Ishikawa (cell line): ENCODE results near the gene ZSCAN5B.
"Not testable (repeated sequence)": the region's sequence is repeated elsewhere in the genome, so short reads cannot be mapped to it uniquely, and the experiment has no call there.

ENCODE experiments used
- CEBPB ChIP-seq: IDR thresholded peaks from 2 replicates; pipeline ENCODE4 v1.6.1; 2012
- CREB1 ChIP-seq: IDR thresholded peaks from 2 replicates; pipeline ENCODE4 v1.6.1; 2012; ENCODE audit warnings: low read depth
- EGR1 ChIP-seq: IDR thresholded peaks from 2 replicates; pipeline ENCODE4 v1.6.1; 2012
- EP300 ChIP-seq: IDR thresholded peaks from 2 replicates; pipeline ENCODE4 v1.6.1; 2012; ENCODE audit warnings: borderline replicate concordance
- FOXM1 ChIP-seq: IDR thresholded peaks from 2 replicates; pipeline ENCODE4 v1.6.1; 2012; ENCODE audit warnings: low read depth, borderline replicate concordance
- NFIC ChIP-seq: IDR thresholded peaks from 2 replicates; pipeline ENCODE4 v1.6.1; 2012
- RAD21 ChIP-seq: IDR thresholded peaks from 2 replicates; pipeline ENCODE4 v1.6.1; 2012; ENCODE audit warnings: low read depth
- TAF1 ChIP-seq: IDR thresholded peaks from 2 replicates; pipeline ENCODE4 v1.6.1; 2012; ENCODE audit warnings: low read depth, mild to moderate bottlenecking
- TCF12 ChIP-seq: IDR thresholded peaks from 2 replicates; pipeline ENCODE4 v1.6.1; 2012; ENCODE audit warnings: low read depth
- TEAD4 ChIP-seq: IDR thresholded peaks from 2 replicates; pipeline ENCODE4 v1.6.1; 2012
- YY1 ChIP-seq: IDR thresholded peaks from 2 replicates; pipeline ENCODE4 v1.6.1; 2012; ENCODE audit warnings: low read depth
- ZBTB7A ChIP-seq: IDR thresholded peaks from 2 replicates; pipeline ENCODE4 v1.6.1; 2012; ENCODE audit warnings: low read depth
- TF ChIP-seq, protein P1 (sequence below): IDR thresholded peaks from 2 replicates; pipeline ENCODE4 v1.6.1; 2012
- TF ChIP-seq, protein P2 (sequence below): IDR thresholded peaks from 2 replicates; pipeline ENCODE4 v1.6.1; 2012; ENCODE audit warnings: low read depth, mild to moderate bottlenecking
- TF ChIP-seq, protein P3 (sequence below): IDR thresholded peaks from 2 replicates; pipeline ENCODE4 v1.6.1; 2012

Gene ZSCAN5B, protein sequence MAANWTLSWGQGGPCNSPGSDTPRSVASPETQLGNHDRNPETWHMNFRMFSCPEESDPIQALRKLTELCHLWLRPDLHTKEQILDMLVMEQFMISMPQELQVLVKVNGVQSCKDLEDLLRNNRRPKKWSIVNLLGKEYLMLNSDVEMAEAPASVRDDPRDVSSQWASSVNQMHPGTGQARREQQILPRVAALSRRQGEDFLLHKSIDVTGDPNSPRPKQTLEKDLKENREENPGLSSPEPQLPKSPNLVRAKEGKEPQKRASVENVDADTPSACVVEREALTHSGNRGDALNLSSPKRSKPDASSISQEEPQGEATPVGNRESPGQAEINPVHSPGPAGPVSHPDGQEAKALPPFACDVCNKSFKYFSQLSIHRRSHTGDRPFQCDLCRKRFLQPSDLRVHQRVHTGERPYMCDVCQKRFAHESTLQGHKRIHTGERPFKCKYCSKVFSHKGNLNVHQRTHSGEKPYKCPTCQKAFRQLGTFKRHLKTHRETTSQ

DNA sequence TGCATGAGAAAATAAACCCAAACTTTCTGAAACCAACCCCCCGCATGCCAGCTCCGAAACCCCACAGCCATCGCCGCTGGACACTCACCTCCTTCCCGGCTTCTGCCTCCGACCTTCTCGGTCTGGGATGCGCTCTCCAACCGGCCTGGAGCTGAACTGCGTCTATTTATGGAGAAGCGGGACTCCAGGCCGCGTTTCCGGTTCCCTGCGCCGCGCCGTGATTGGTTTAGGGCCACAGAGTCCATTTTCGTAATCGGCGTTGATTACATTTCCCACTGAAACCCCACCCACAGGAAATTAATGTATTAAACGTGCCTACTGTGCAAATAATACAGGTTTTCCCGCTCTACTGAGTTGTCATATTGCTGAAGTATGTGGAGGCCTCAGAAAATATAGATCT lies at the start of gene ZSCAN5B:
TSS of gene ZSCAN5B (minus strand) at position 138 of the 400 bp plus-strand sequence. CDS start 4,731 bp downstream, outside the sequence.
- not testable (repeated sequence) for TF ChIP-seq CEBPB, CREB1
- TF ChIP-seq, protein P1, sequence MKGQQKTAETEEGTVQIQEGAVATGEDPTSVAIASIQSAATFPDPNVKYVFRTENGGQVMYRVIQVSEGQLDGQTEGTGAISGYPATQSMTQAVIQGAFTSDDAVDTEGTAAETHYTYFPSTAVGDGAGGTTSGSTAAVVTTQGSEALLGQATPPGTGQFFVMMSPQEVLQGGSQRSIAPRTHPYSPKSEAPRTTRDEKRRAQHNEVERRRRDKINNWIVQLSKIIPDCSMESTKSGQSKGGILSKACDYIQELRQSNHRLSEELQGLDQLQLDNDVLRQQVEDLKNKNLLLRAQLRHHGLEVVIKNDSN = not testable (repeated sequence)

DNA sequence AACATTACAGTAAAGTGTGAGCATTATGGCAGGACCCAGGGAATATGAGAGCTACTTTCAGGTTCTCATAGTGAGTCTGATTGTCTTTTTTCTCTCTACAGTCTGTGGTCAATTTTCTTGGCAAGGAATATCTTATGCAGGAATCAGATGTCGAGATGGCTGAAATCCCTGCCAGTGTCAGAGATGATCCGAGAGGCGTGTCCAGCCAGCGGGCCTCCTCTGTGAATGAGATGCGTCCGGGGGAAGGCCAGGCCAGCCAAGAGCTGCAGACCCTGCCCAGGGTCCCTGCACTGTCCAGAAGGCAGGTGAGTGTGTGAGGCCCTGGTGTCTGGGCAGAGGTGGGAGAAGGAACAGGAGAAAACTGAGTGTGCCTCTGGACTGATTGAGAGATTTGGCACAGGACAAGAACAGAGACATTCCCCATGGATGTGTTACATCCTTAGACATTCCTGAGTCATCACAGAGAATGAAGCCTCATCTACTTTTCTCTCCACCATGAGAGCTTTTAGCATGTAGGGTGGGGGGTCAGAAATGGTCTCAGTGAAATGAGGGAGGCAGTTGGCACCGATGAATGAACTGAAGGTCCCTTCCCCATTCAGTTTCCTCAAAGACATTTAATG lies 47.6 kb upstream of the ZSCAN5B start:
- TF ChIP-seq, protein P1 = no peak
- TF ChIP-seq EGR1 (no peak), ZBTB7A (no peak), YY1 (no peak), EP300 (no peak), TEAD4 (no peak), CREB1 (no peak), NFIC (no peak), TCF12 (no peak), FOXM1 (no peak), RAD21 (no peak), CEBPB (no peak), TAF1 (no peak)
- TF ChIP-seq, protein P2, sequence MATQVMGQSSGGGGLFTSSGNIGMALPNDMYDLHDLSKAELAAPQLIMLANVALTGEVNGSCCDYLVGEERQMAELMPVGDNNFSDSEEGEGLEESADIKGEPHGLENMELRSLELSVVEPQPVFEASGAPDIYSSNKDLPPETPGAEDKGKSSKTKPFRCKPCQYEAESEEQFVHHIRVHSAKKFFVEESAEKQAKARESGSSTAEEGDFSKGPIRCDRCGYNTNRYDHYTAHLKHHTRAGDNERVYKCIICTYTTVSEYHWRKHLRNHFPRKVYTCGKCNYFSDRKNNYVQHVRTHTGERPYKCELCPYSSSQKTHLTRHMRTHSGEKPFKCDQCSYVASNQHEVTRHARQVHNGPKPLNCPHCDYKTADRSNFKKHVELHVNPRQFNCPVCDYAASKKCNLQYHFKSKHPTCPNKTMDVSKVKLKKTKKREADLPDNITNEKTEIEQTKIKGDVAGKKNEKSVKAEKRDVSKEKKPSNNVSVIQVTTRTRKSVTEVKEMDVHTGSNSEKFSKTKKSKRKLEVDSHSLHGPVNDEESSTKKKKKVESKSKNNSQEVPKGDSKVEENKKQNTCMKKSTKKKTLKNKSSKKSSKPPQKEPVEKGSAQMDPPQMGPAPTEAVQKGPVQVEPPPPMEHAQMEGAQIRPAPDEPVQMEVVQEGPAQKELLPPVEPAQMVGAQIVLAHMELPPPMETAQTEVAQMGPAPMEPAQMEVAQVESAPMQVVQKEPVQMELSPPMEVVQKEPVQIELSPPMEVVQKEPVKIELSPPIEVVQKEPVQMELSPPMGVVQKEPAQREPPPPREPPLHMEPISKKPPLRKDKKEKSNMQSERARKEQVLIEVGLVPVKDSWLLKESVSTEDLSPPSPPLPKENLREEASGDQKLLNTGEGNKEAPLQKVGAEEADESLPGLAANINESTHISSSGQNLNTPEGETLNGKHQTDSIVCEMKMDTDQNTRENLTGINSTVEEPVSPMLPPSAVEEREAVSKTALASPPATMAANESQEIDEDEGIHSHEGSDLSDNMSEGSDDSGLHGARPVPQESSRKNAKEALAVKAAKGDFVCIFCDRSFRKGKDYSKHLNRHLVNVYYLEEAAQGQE = no peak
- TF ChIP-seq, protein P3, sequence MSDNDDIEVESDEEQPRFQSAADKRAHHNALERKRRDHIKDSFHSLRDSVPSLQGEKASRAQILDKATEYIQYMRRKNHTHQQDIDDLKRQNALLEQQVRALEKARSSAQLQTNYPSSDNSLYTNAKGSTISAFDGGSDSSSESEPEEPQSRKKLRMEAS = no peak

DNA sequence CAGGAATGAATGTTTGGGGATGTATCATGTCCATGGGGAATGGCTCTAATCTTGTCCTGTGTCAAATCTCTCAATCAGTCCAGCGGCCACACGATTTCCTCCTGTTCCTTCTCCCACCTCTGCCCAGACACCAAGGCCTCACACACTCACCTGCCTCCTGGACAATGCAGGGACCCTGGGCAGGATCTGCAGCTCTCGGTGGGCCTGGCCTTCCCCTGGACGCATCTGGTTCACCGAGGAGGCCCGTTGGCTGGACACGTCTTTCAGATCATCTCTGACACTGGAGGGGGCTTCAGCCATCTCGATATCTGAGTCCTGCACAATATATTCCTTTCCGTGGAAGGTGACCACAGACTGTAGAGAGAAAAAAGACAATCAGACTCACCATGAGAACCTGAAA lies 25.9 kb upstream of the ZSCAN5B start:
- TF ChIP-seq CREB1 = no peak
- no peak for TF ChIP-seq NFIC
- TF ChIP-seq, protein P3 = no peak
- TF ChIP-seq TEAD4 = no peak
- no peak for TF ChIP-seq FOXM1
- TF ChIP-seq TCF12 = no peak
- TF ChIP-seq YY1 = no peak
- no peak for TF ChIP-seq EGR1
- no peak for TF ChIP-seq RAD21
- TF ChIP-seq ZBTB7A = no peak
- no peak for TF ChIP-seq EP300
- TF ChIP-seq, protein P2 = no peak
- TF ChIP-seq CEBPB = no peak
- TF ChIP-seq, protein P1 = no peak
- TF ChIP-seq TAF1 = no peak

DNA sequence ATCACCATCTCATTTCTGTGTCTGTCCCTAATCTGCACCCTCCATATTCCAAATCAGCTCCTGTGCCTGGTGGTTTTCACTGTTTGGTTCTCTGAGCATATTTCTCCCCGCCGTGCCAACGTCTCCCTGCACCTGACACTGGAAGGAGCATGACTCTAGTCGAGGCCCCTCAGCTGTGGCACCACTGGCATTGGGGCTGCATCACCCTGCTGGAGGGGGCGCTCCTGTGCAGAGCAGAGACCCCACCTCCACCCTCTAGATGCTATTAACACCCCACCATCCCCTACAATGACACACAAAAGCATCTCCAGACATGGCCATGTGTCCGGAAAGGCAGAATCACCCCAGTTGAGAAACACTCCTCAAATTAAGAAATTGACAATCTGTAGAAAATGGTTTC lies 25.3 kb upstream of the ZSCAN5B start:
- TF ChIP-seq EP300 (no peak), TCF12 (no peak), CREB1 (no peak), TAF1 (no peak), NFIC (no peak), YY1 (no peak), EGR1 (no peak), ZBTB7A (no peak), RAD21 (no peak), CEBPB (no peak), TEAD4 (no peak), FOXM1 (no peak)
- TF ChIP-seq, protein P2 = no peak
- TF ChIP-seq, protein P1 = no peak
- TF ChIP-seq, protein P3 = no peak
